B cell (primary cell): ENCODE measurements around the gene PDHX. TPM values are rescaled to one million over a fixed set of nuclear protein-coding genes. Genes with fewer than 3 reads are reported as not detected.

Experiments
- ATAC-seq: fragments of 200-7000 bp; cut with Tn5 transposase; one replicate; pipeline ENCODE4 v1.10.0; 2021; ENCODE audit warnings: low read depth, mild to moderate bottlenecking, moderate number of reproducible peaks, moderate library complexity
- CTCF ChIA-PET: fragments of 350-600 bp; sonication (Branson Sonifier 250); formaldehyde crosslinking; loops from one replicate; lab custom pipeline; 2021; ENCODE audit warnings: antibody characterized with exemption, inconsistent platforms; lab: Charles Lee
- POLR2A ChIA-PET: fragments of 350-600 bp; sonication (Branson Sonifier 250); formaldehyde crosslinking; loops from one replicate; lab custom pipeline; 2021; ENCODE audit warnings: antibody characterized with exemption; lab: Charles Lee
- DNase-seq: peaks from one replicate; pipeline ENCODE4 v3.0.0; 2013
- H2AFZ ChIP-seq: 2 replicates; pipeline ENCODE4 v1.6.1; 2012; ENCODE audit warnings: mild to moderate bottlenecking, low read depth, low read length; ENCODE audit not compliant: insufficient read depth, poor library complexity, severe bottlenecking
- H3K27ac ChIP-seq, 2 donors: 1 replicate in 1 of 2; 2 replicates in 1 of 2; pipeline ENCODE4 v1.5.1; 2012 to 2013; ENCODE audit warnings: low read length in 2 of 2, mild to moderate bottlenecking in 2 of 2, moderate library complexity in 1 of 2
- H3K27me3 ChIP-seq, 4 experiments: fragments of 200-600 bp in 1 of 4; sonication (generic) in 1 of 4; replicated peaks in 1 of 4; 1 replicate in 2 of 4; 2 replicates in 2 of 4; pipeline versions ENCODE4 v1.6.1 to v1.7.0; 2013 to 2016; ENCODE audit warnings: low read length in 3 of 4, mild to moderate bottlenecking in 2 of 4, mixed read lengths in 1 of 4, moderate library complexity in 1 of 4; ENCODE audit not compliant: insufficient read depth in 4 of 4, control insufficient read depth in 3 of 4; ENCODE audit errors: control extremely low read depth in 1 of 4
- H3K36me3 ChIP-seq, 2 experiments: replicated peaks in 1 of 2; 1 replicate in 1 of 2; 2 replicates in 1 of 2; pipeline versions ENCODE4 v1.6.1 to v1.7.1; 2013; ENCODE audit warnings: low read length in 1 of 2; ENCODE audit not compliant: insufficient read depth in 2 of 2, control insufficient read depth in 1 of 2; ENCODE audit errors: control extremely low read depth in 1 of 2, extremely low read depth in 1 of 2
- H3K4me1 ChIP-seq, 2 donors: fragments of 200-600 bp in 1 of 2; sonication (generic) in 1 of 2; 1 replicate in 1 of 2; 2 replicates in 1 of 2; pipeline versions ENCODE4 v1.5.1 to v1.6.1; 2013 to 2017; ENCODE audit warnings: low read length in 2 of 2; ENCODE audit not compliant: control insufficient read depth in 2 of 2, insufficient read depth in 2 of 2
- H3K4me2 ChIP-seq: replicated peaks from 2 replicates; pipeline ENCODE3; 2012; ENCODE audit warnings: mild to moderate bottlenecking, low read depth, low read length; ENCODE audit not compliant: poor library complexity, severe bottlenecking
- H3K4me3 ChIP-seq, 5 experiments: fragments of 200-600 bp in 1 of 5; sonication (generic) in 1 of 5; 1 replicate in 3 of 5; 2 replicates in 2 of 5; pipeline versions ENCODE4 v1.5.1 to v1.7.0; 2011 to 2016; ENCODE audit warnings: low read length in 4 of 5, mild to moderate bottlenecking in 4 of 5, low read depth in 2 of 5, control low read depth in 1 of 5, moderate library complexity in 1 of 5; ENCODE audit not compliant: insufficient read depth in 1 of 5; ENCODE audit errors: control extremely low read depth in 1 of 5, extremely low read depth in 1 of 5
- H3K79me2 ChIP-seq: fragments of 200-600 bp; sonication (generic); one replicate; pipeline ENCODE4 v1.6.0; 2016; ENCODE audit warnings: low read length; ENCODE audit not compliant: control insufficient read depth, insufficient read depth
- H3K9ac ChIP-seq: fragments of 200-600 bp; sonication (generic); 2 replicates; pipeline ENCODE4 v1.6.1; 2017; ENCODE audit warnings: mild to moderate bottlenecking, low read length, moderate library complexity
- H3K9me3 ChIP-seq, 3 donors: one replicate each; pipeline versions ENCODE4 v1.6.1 to v1.7.1; 2013; ENCODE audit warnings: low read length in 2 of 3; ENCODE audit not compliant: control insufficient read depth in 2 of 3, insufficient read depth in 1 of 3; ENCODE audit errors: control extremely low read depth in 1 of 3
- H4K20me1 ChIP-seq: 2 replicates; pipeline ENCODE4 v1.6.0; 2012; ENCODE audit warnings: mild to moderate bottlenecking, low read length; ENCODE audit not compliant: insufficient read depth, control insufficient read depth, poor library complexity, severe bottlenecking
- H3K27ac Mint-ChIP-seq: one replicate; pipeline ENCODE4 v1.8.0; 2021; ENCODE audit warnings: mixed read lengths
- H3K27me3 Mint-ChIP-seq: one replicate; pipeline ENCODE4 v1.8.0; 2021; ENCODE audit warnings: mixed read lengths
- H3K4me1 Mint-ChIP-seq: one replicate; pipeline ENCODE4 v1.8.0; 2021; ENCODE audit warnings: mixed read lengths
- H3K4me3 Mint-ChIP-seq: one replicate; pipeline ENCODE4 v1.8.0; 2021; ENCODE audit warnings: mixed read lengths
- H3K9me3 Mint-ChIP-seq: one replicate; pipeline ENCODE4 v1.8.0; 2022; ENCODE audit warnings: mixed read lengths; ENCODE audit not compliant: insufficient read depth
- CTCF ChIP-seq: fragments of 200-600 bp; IDR thresholded peaks from one replicate; pipeline ENCODE4 v1.8.0; 2022; ENCODE audit warnings: antibody characterized with exemption, mild to moderate bottlenecking
- EZH2 ChIP-seq: IDR thresholded peaks from 2 replicates; pipeline ENCODE4 v1.6.1; 2012; ENCODE audit warnings: borderline replicate concordance, low read depth, mild to moderate bottlenecking, moderate library complexity, low read length; ENCODE audit not compliant: insufficient read depth, poor library complexity, severe bottlenecking
- WGBS: methylation state at CpG from one replicate; pipeline ENCODE4 v1.1.5; 2013; ENCODE audit warnings: missing lambda C conversion rate; ENCODE audit not compliant: insufficient coverage; 5-methylcytosine and 5-hydroxymethylcytosine counted together
- intact Hi-C: fragments of 100-400 bp; cut with micrococcal nuclease; formaldehyde crosslinking; loops from one replicate; pipeline ENCODE4 v1.10.0; 2022
- polyA plus RNA-seq: library from polyadenylated mRNA; depleted of rRNA; stranded (reverse); fragments of >200 nt; gene quantifications from 2 replicates; pipeline ENCODE4 v1.2.3, GENCODE V29; 2012
- total RNA-seq, 2 donors: library from RNA; stranded (reverse); fragments of 120-200 nt in 1 of 2; gene quantifications; 1 replicate in 1 of 2; 2 replicates in 1 of 2; pipeline versions ENCODE4 v1.2.3 to v1.2.4, GENCODE V29; 2013 to 2022

The PDHX gene
- total and polyA plus RNA-seq, 2 donors (not counting 1 experiment from before 2014, with no cell fraction given) = 6.2 to 35.4 TPM

- TF ChIP-seq EZH2 = no peak
- no peak for TF ChIP-seq CTCF
- no peak overlapping the region for H3K4me3 Mint-ChIP-seq
- H3K4me1 Mint-ChIP-seq = no peaks in the 10 kb centered on the region
- no peak overlapping the region for H3K27ac Mint-ChIP-seq
- Histone ChIP-seq H3K36me3 (peaks cover 7 to 10% of the 10 kb centered on the region in 2 experiments), H3K27ac (no peak overlapping the region), H4K20me1 (no peaks in the 10 kb centered on the region), H3K4me1 (no peaks in the 10 kb centered on the region), H3K9me3 (no peaks in the 10 kb centered on the region), H3K4me2 (no peak overlapping the region), H2AFZ (no peak overlapping the region), H3K79me2 (no peaks in the 10 kb centered on the region), H3K4me3 (no peak overlapping the region), H3K27me3 (no peaks in the 10 kb centered on the region), H3K9ac (no peak overlapping the region)
- no peak for ATAC-seq
- ChIA-PET CTCF (no interaction called here), POLR2A (no interaction called here)
- DNase-seq = no peak
- H3K27me3 Mint-ChIP-seq = no peaks in the 10 kb centered on the region
- intact Hi-C loops = no loop called here
- no peaks in the 10 kb centered on the region for H3K9me3 Mint-ChIP-seq
Observed at GRCh38 chr11:34962034-34962433, 45.6 kb downstream of the PDHX start.

GRCh38 chr11:34963351-34963750 is 46.9 kb downstream of the PDHX start:
- Mint-ChIP-seq H3K4me1 (no peaks in the 10 kb centered on the region), H3K27ac (no peak overlapping the region), H3K9me3 (no peaks in the 10 kb centered on the region), H3K4me3 (no peak overlapping the region), H3K27me3 (no peaks in the 10 kb centered on the region)
- Histone ChIP-seq H3K4me2 (no peak overlapping the region), H3K27ac (no peak overlapping the region), H2AFZ (no peak overlapping the region), H4K20me1 (no peaks in the 10 kb centered on the region), H3K36me3 (peaks cover 5 to 6% of the 10 kb centered on the region in 2 experiments), H3K9ac (no peak overlapping the region), H3K27me3 (no peaks in the 10 kb centered on the region), H3K4me3 (no peak overlapping the region), H3K79me2 (no peaks in the 10 kb centered on the region), H3K9me3 (no peaks in the 10 kb centered on the region), H3K4me1 (no peaks in the 10 kb centered on the region)
- 100% methylated on average over 5 of the region's 5 CpGs for WGBS
- TF ChIP-seq EZH2 (no peak), CTCF (no peak)
- no peak for DNase-seq
- CTCF ChIA-PET = no interaction called here
- POLR2A ChIA-PET = no interaction called here
- intact Hi-C loops = no loop called here
- ATAC-seq = no peak
